HEK293 (cell line): ENCODE measurements around the gene DPM1.

Experiments used
- CTCF ChIA-PET: fragments of 350-600 bp; formaldehyde crosslinking; extraction: SDS; loops from one replicate; lab custom pipeline; 2021; ENCODE audit warnings: antibody characterized with exemption; lab: Yijun Ruan, JAX
- POLR2A ChIA-PET: fragments of 300-600 bp; formaldehyde crosslinking; extraction: SDS; loops from one replicate; lab custom pipeline; 2020; ENCODE audit warnings: antibody characterized with exemption, inconsistent platforms; lab: Yijun Ruan, JAX
- H3K27ac ChIP-seq: fragments of 200-500 bp; sonication (Bioruptor generic); 2 replicates; pipeline ENCODE4 v1.5.1; 2014; ENCODE audit warnings: low read depth, low read length, control low read depth, inconsistent platforms; ENCODE audit errors: extremely low read depth
- H3K36me3 ChIP-seq, 2 experiments: fragments of 200-500 bp in 1 of 2; sonication (Bioruptor generic) in 1 of 2; 1 replicate in 1 of 2; 2 replicates in 1 of 2; pipeline ENCODE4 v1.5.1; 2014 to 2017; ENCODE audit warnings: inconsistent platforms in 2 of 2, low read length in 2 of 2; ENCODE audit not compliant: control insufficient read depth in 2 of 2, insufficient read depth in 1 of 2
- H3K4me1 ChIP-seq: fragments of 200-500 bp; sonication (Bioruptor generic); 2 replicates; pipeline ENCODE4 v1.5.1; 2014; ENCODE audit warnings: mild to moderate bottlenecking, low read length, inconsistent platforms; ENCODE audit not compliant: control insufficient read depth, insufficient read depth
- H3K4me3 ChIP-seq: 2 replicates; pipeline ENCODE4 v1.5.1; 2011; ENCODE audit warnings: low read depth, mild to moderate bottlenecking, control low read depth, low read length, moderate library complexity
- H3K9me3 ChIP-seq: fragments of 200-500 bp; sonication (Bioruptor generic); 2 replicates; pipeline ENCODE4 v1.5.1; 2014; ENCODE audit warnings: low read depth, low read length, inconsistent platforms; ENCODE audit not compliant: control insufficient read depth, insufficient read depth
- MZF1 ChIP-seq: fragments of 450-650 bp; formaldehyde crosslinking; IDR thresholded peaks from 2 replicates; pipeline ENCODE4 v1.5.1; 2017; ENCODE audit warnings: missing biosample characterization, missing genetic modification characterization, borderline replicate concordance
- TCF7L2 ChIP-seq: IDR thresholded peaks from 2 replicates; pipeline ENCODE4 v1.6.1; 2011; ENCODE audit warnings: low read depth, mild to moderate bottlenecking, inconsistent platforms, low read length, moderate library complexity, borderline replicate concordance
- YY2 ChIP-seq: fragments of 450-650 bp; formaldehyde crosslinking; IDR thresholded peaks from 2 replicates; pipeline ENCODE4 v1.5.1; 2016; ENCODE audit warnings: missing biosample characterization, missing genetic modification characterization
- ZBTB48 ChIP-seq: fragments of 450-650 bp; formaldehyde crosslinking; IDR thresholded peaks from 2 replicates; pipeline ENCODE4 v1.5.1; 2016; ENCODE audit warnings: missing biosample characterization, missing genetic modification characterization
- ZBTB49 ChIP-seq: fragments of 450-650 bp; formaldehyde crosslinking; IDR thresholded peaks from 2 replicates; pipeline ENCODE4 v1.5.1; 2016; ENCODE audit warnings: missing biosample characterization, missing genetic modification characterization, low read depth
- ZNF114 ChIP-seq: fragments of 450-650 bp; formaldehyde crosslinking; IDR thresholded peaks from 2 replicates; pipeline ENCODE4 v1.5.0; 2017; ENCODE audit warnings: missing biosample characterization, missing genetic modification characterization
- ZNF146 ChIP-seq: fragments of 450-650 bp; formaldehyde crosslinking; IDR thresholded peaks from 2 replicates; pipeline ENCODE4 v1.5.1; 2016; ENCODE audit warnings: missing biosample characterization, missing genetic modification characterization
- ZNF155 ChIP-seq: fragments of 450-650 bp; formaldehyde crosslinking; IDR thresholded peaks from 2 replicates; pipeline ENCODE4 v1.5.1; 2016; ENCODE audit warnings: missing biosample characterization, missing genetic modification characterization
- ZNF18 ChIP-seq: fragments of 450-650 bp; formaldehyde crosslinking; IDR thresholded peaks from 2 replicates; pipeline ENCODE4 v1.5.1; 2016; ENCODE audit warnings: missing biosample characterization, missing genetic modification characterization
- ZNF449 ChIP-seq: fragments of 450-650 bp; formaldehyde crosslinking; IDR thresholded peaks from 2 replicates; pipeline ENCODE4 v1.5.1; 2017; ENCODE audit warnings: missing biosample characterization, mild to moderate bottlenecking, missing genetic modification characterization, moderate library complexity
- ZNF518A ChIP-seq: fragments of 450-650 bp; formaldehyde crosslinking; conservative IDR thresholded peaks from 2 replicates; pipeline ENCODE4 v1.5.1; 2016; ENCODE audit warnings: low read depth, missing biosample characterization, missing genetic modification characterization
- ZNF560 ChIP-seq: fragments of 450-650 bp; formaldehyde crosslinking; IDR thresholded peaks from 2 replicates; pipeline ENCODE4 v1.5.1; 2017; ENCODE audit warnings: missing biosample characterization, missing genetic modification characterization, borderline replicate concordance
- ZNF626 ChIP-seq: fragments of 450-650 bp; sonication (Bioruptor Pico); formaldehyde crosslinking; IDR thresholded peaks from 2 replicates; pipeline ENCODE4 v1.5.1; 2018; ENCODE audit warnings: missing biosample characterization, missing genetic modification characterization, inconsistent platforms
- ZNF660 ChIP-seq: fragments of 450-650 bp; IDR thresholded peaks from 2 replicates; pipeline ENCODE4 v1.5.1; 2018; ENCODE audit warnings: missing biosample characterization, mild to moderate bottlenecking, missing genetic modification characterization
- ZNF704 ChIP-seq: fragments of 450-650 bp; formaldehyde crosslinking; IDR thresholded peaks from 2 replicates; pipeline ENCODE4 v1.5.1; 2016; ENCODE audit warnings: missing biosample characterization, missing genetic modification characterization
- ZNF785 ChIP-seq: fragments of 450-650 bp; formaldehyde crosslinking; IDR thresholded peaks from 2 replicates; pipeline ENCODE4 v1.5.1; 2016; ENCODE audit warnings: missing biosample characterization, missing genetic modification characterization

The DPM1 gene

GRCh38 chr20:50898475-50898874 is 59.9 kb downstream of the DPM1 start:
- CTCF ChIA-PET = interaction anchor here (1.5 kb wide), 1 partner anchor 31 kb away, joined by 6 read pairs; no protein-coding TSS in a partner anchor
- Histone ChIP-seq H3K36me3 (peaks cover 13 to 90% of the 10 kb centered on the region in 2 experiments), H3K9me3 (no peaks in the 10 kb centered on the region), H3K27ac (no peak overlapping the region), H3K4me1 (no peaks in the 10 kb centered on the region), H3K4me3 (no peak overlapping the region)
- POLR2A ChIA-PET = no interaction called here
- no peak for TF ChIP-seq ZNF560 (tag by site-specific recombination)
- 0 out of 2 replicates have a peak, but pooled peaks have one; percentile 21 for TF ChIP-seq YY2
- peak; percentile 78; the same call in 1 of the 2 replicates for TF ChIP-seq ZBTB48 (tag by site-specific recombination)

- Histone ChIP-seq H3K36me3 (peaks cover 15 to 90% of the 10 kb centered on the region in 2 experiments), H3K4me1 (no peaks in the 10 kb centered on the region), H3K9me3 (no peaks in the 10 kb centered on the region), H3K4me3 (no peak overlapping the region), H3K27ac (no peak overlapping the region)
- ChIA-PET POLR2A (no interaction called here), CTCF (interaction anchor here (0.8 to 1.2 kb wide), 2 partner anchors 21 to 34 kb away, joined by 3 to 4 read pairs; no protein-coding TSS in a partner anchor)
- TF ChIP-seq ZNF18 = no peak
- TF ChIP-seq ZNF518A (tag by site-specific recombination) = no peak
- TF ChIP-seq ZNF785 (tag by site-specific recombination) = no peak
- no peak for TF ChIP-seq TCF7L2
- TF ChIP-seq ZNF155 = no peak
- no peak for TF ChIP-seq ZNF704 (tag by site-specific recombination)
- no peak for TF ChIP-seq MZF1 (tag by site-specific recombination)
- no peak for TF ChIP-seq ZNF449
- no peak for TF ChIP-seq ZNF146
- no peak for TF ChIP-seq ZNF660
- TF ChIP-seq ZBTB49 (tag by site-specific recombination) = no peak
- TF ChIP-seq ZNF626 (tag by site-specific recombination) = no peak
- TF ChIP-seq ZNF114 (tag by site-specific recombination) = no peak
Measured at GRCh38 chr20:50895111-50895830, 63.1 kb downstream of the DPM1 start.
